NK-92 (cell line): ENCODE measurements around the gene CD48.
A peak's percentile ranks its signal among the peaks of the same experiment; 100 is the strongest.
"Not testable (repeated sequence)": the region's sequence is repeated elsewhere in the genome, so short reads cannot be mapped to it uniquely, and the experiment has no call there.

ENCODE experiments used
- DNase-seq: peaks from one replicate; lab custom pipeline; 2025; ENCODE audit not compliant: unreplicated experiment; lab: John Stamatoyannopoulos, UW

CD48 gene

GRCh38 chr1:160714034-160714648, 2.5 kb upstream of the CD48 start:
- DNase-seq: not testable (repeated sequence)

- no peak for DNase-seq
Measured at GRCh38 chr1:160713161-160713560, 1.5 kb upstream of the CD48 start.

- not testable (repeated sequence) for DNase-seq
Measured at GRCh38 chr1:160712525-160713080, 981 bp upstream of the CD48 start.

GRCh38 chr1:160711276-160711601, 383 bp downstream of the CD48 start:
- DNase-seq: no peak

GRCh38 chr1:160710517-160711252, 937 bp downstream of the CD48 start:
- DNase-seq: no peak

GRCh38 chr1:160709715-160710114, 1.9 kb downstream of the CD48 start:
- no peak for DNase-seq

GRCh38 chr1:160708801-160709200, 2.8 kb downstream of the CD48 start:
- DNase-seq: no peak

- no peak for DNase-seq
Measured at GRCh38 chr1:160708118-160708517, 3.5 kb downstream of the CD48 start.

GRCh38 chr1:160707236-160708064, 4.2 kb downstream of the CD48 start:
- no peak for DNase-seq

- no peak for DNase-seq
Measured at GRCh38 chr1:160706526-160707235, 4.9 kb downstream of the CD48 start.

- DNase-seq: no peak
Measured at GRCh38 chr1:160705742-160706141, 5.9 kb downstream of the CD48 start.

GRCh38 chr1:160705212-160705621, 6.4 kb downstream of the CD48 start:
- not testable (repeated sequence) for DNase-seq

- no peak for DNase-seq
Measured at GRCh38 chr1:160704250-160704649, 7.4 kb downstream of the CD48 start.

GRCh38 chr1:160702100-160702499, 9.5 kb downstream of the CD48 start:
- DNase-seq: no peak

- not testable (repeated sequence) for DNase-seq
Measured at GRCh38 chr1:160692390-160692789, 19.2 kb downstream of the CD48 start.

- DNase-seq: no peak
Measured at GRCh38 chr1:160685266-160685665, 26.4 kb downstream of the CD48 start.

GRCh38 chr1:160682983-160683865, 28.4 kb downstream of the CD48 start:
- no peak for DNase-seq

- no peak for DNase-seq
Measured at GRCh38 chr1:160681891-160682140, 29.8 kb downstream of the CD48 start.

GRCh38 chr1:160681066-160681890, 30.3 kb downstream of the CD48 start:
- DNase-seq: peak; percentile 15
